Right cardiac atrium (tissue), 5 donors: Measurements from ENCODE around the gene GCDH. TPM values are rescaled to one million over a fixed set of nuclear protein-coding genes. Genes with fewer than 3 reads are reported as not detected.

ENCODE experiments used
- ATAC-seq, 2 donors: fragments of 200-7000 bp; cut with Tn5 transposase; one replicate each; pipeline versions ENCODE4 v1.8.0 to v1.9.1; 2020; ENCODE audit warnings: moderate library complexity in 2 of 2, mild to moderate bottlenecking in 1 of 2
- DNase-seq, 3 donors: peaks; one replicate each; pipeline ENCODE4 v3.0.0-alpha.2; 2020
- H3K27ac ChIP-seq: one replicate; pipeline ENCODE4 v1.5.1; 2013; ENCODE audit warnings: mild to moderate bottlenecking, low read length, control low read depth, moderate library complexity
- H3K27me3 ChIP-seq: one replicate; pipeline ENCODE4 v1.6.1; 2013; ENCODE audit not compliant: control insufficient read depth, insufficient read depth
- H3K4me1 ChIP-seq: one replicate; pipeline ENCODE4 v1.6.1; 2013; ENCODE audit warnings: low read length; ENCODE audit not compliant: control insufficient read depth, insufficient read depth
- H3K4me3 ChIP-seq: one replicate; pipeline ENCODE4 v1.5.1; 2013; ENCODE audit warnings: low read length, control low read depth
- H3K9me3 ChIP-seq: one replicate; pipeline ENCODE4 v1.6.1; 2013; ENCODE audit warnings: low read length; ENCODE audit not compliant: control insufficient read depth
- WGBS: extraction: QIAGEN DNeasy Blood & Tissue Kit; methylation state at CpG from one replicate; pipeline ENCODE4 v1.1.7; 2013; 5-methylcytosine and 5-hydroxymethylcytosine counted together
- intact Hi-C, 4 donors: fragments of 100-400 bp; cut with DNase I; formaldehyde crosslinking; loops; one replicate each; pipeline versions ENCODE4 v1.11.0 to v1.14.0; 2022 to 2023
- polyA plus RNA-seq: library from polyadenylated mRNA; stranded (reverse); fragments of 200-250 nt; gene quantifications from one replicate; pipeline ENCODE4 v1.2.3, GENCODE V29; 2013
- total RNA-seq, 4 donors: library from RNA; stranded (reverse); fragmentation: NEBNext Ultra II Directional; extraction: Animal tissue kit (Norgen Biotek cat#: 25700); gene quantifications; one replicate each; pipeline ENCODE4 v1.2.1, GENCODE V29; 2021
- donor health status: healthy with polysubstance abuse.
- donor health status: DM: no; HTN: yes; CAD: no.
- donor health status: DM: no; HTN: no; CAD: no.
- donor health status: DM: no; HTN: yes; CAD: no; lungs with severe emphysema.
- donor health status: DM: yes; HTN: yes; CAD: no.

The GCDH gene
- total and polyA plus RNA-seq, 5 donors: 22.7 to 38.2 (median 26.1) TPM

GRCh38 chr19:12864143-12864542 is 26.8 kb upstream of the GCDH start:
- H3K4me1 ChIP-seq: no peaks in the 10 kb centered on the region
- intact Hi-C loops: no loop called here
- H3K27ac ChIP-seq: no peak overlapping the region
- WGBS: 90% methylated on average over 4 of the region's 4 CpGs
- H3K4me3 ChIP-seq: no peak overlapping the region
- ATAC-seq (no peak), DNase-seq (no peak)
- no peaks in the 10 kb centered on the region for H3K9me3 ChIP-seq
- H3K27me3 ChIP-seq: no peaks in the 10 kb centered on the region

DNA sequence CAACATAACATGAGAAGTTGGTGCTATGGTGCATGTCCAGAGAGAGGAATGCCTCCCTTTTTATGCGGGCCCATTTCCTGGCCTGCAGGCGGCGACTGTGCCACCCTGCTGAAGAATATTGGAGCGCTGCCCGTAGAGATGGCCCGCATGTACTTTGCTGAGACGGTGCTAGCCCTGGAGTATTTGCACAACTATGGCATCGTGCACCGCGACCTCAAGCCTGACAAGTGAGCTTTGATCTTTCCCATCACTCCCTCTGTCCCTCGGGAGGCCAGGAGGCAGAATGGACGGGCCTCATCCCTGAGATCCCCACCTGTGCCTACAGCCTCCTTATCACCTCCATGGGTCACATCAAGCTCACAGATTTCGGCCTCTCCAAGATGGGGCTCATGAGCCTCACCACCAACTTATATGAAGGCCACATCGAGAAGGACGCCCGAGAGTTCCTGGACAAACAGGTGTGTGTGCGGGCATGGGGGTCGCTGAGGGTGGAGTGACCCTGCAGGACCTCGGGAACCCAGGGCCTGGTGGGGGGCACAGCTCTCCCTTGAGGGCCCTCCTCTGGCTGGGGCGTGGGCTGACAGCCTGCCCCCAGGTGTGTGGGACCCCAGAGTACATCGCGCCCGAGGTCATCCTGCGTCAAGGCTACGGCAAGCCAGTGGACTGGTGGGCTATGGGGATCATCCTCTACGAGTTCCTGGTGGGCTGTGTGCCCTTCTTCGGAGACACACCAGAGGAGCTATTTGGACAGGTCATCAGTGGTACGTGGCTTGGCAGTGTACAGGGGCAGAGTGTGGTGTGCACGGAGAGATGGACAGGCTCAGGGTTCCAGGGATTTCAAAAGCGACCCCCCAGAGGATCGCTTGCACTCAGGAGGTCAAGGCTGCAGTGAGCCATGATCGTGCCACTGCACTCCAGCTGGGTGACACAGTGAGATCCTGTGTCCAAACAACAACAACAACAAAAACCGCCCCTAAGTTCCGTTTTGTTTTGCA is 25.9 kb upstream of the GCDH start:
- 86% methylated on average over 34 of the region's 34 CpGs for WGBS
- ATAC-seq: no peak
- Histone ChIP-seq H3K4me1 (no peaks in the 10 kb centered on the region), H3K27me3 (no peaks in the 10 kb centered on the region), H3K27ac (no peak overlapping the region), H3K9me3 (no peaks in the 10 kb centered on the region), H3K4me3 (no peak overlapping the region)
- intact Hi-C loops: no loop called here
- no peak for DNase-seq

GRCh38 chr19:12865746-12866415 is 25.1 kb upstream of the GCDH start:
- no peak for DNase-seq
- WGBS: 84% methylated on average over 19 of the region's 19 CpGs
- Histone ChIP-seq H3K27ac (no peak overlapping the region), H3K4me1 (no peaks in the 10 kb centered on the region), H3K4me3 (no peak overlapping the region), H3K9me3 (no peaks in the 10 kb centered on the region), H3K27me3 (no peaks in the 10 kb centered on the region)
- no peak for ATAC-seq
- intact Hi-C loops: no loop called here

DNA sequence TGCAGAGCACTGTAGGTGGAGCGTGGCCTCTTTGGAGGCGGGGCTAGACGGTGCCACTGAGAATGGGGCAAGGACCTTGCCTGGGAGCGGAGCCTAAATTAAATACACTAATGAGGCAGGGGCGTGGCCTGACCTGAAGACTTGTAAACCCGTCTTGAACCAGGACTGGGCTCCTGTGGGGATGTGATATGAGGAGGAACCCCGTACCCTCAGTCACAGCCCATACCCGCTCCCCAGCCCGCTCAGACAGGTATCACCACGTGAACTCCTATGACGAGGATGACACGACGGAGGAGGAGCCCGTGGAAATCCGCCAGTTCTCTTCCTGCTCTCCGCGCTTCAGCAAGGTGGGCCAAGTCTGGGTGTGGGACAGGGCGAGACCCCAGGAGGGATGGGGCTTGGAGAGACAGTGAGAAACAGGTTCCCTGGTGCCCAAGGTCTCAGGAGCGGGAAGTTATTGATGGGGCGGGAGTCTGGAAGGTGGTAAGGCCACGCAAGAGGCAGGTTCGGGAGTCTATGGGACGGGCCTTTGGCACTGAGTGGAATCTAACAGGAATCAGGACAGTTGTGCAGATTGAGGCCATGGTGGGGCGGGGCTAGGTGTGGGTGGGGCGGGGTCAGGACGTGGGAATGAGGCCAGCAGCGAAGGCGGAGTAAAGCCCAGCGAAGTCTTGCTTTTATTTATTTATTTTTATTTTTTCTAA is 24.4 kb upstream of the GCDH start:
- Histone ChIP-seq H3K27ac (no peak overlapping the region), H3K27me3 (no peaks in the 10 kb centered on the region), H3K4me3 (no peak overlapping the region), H3K4me1 (no peaks in the 10 kb centered on the region), H3K9me3 (no peaks in the 10 kb centered on the region)
- ATAC-seq (no peak), DNase-seq (no peak)
- intact Hi-C loops: no loop called here
- 87% methylated on average over 29 of the region's 29 CpGs for WGBS

DNA sequence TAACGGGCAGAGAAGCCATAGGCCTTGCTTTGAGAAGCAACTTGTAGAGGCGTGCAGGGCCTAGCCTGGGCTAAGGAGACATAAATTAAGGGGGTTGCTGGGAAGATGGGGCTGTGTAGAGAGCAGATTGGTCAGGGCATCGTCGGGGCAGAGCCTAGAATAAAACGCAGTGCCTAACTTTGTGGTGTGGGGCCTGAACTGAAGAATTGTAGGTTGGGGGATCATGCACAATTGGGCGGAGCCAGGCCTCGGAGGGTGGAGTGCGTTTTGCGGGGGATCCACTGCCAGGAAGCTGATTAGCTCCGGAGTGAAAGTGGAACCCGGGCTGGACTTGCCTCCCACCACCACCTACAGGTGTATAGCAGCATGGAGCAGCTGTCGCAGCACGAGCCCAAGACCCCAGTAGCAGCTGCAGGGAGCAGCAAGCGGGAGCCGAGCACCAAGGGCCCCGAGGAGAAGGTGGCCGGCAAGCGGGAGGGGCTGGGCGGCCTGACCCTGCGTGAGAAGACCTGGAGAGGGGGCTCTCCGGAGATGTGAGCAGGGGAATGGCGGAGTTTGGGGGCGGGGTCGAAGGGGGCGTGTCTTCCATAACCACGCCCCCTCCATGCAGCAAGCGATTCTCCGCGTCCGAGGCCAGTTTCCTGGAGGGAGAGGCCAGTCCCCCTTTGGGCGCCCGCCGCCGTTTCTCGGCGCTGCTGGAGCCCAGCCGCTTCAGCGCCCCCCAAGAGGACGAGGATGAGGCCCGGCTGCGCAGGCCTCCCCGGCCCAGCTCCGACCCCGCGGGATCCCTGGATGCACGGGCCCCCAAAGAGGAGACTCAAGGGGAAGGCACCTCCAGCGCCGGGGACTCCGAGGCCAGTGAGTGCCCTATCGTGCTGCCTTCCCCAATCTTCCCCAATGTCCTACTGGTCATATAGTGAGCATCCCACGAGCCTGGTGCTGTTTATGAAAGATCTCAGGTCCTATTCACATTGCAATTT is 23.6 kb upstream of the GCDH start:
- Histone ChIP-seq H3K9me3 (no peaks in the 10 kb centered on the region), H3K4me1 (no peaks in the 10 kb centered on the region), H3K27me3 (no peaks in the 10 kb centered on the region), H3K4me3 (peak overlapping the region; percentile 30), H3K27ac (no peak overlapping the region)
- ATAC-seq (peak; percentile 75 to 77), DNase-seq (peak; percentile 63 to 87 (median 85))
- WGBS: 9% methylated on average over 51 of the region's 51 CpGs
- intact Hi-C loops: no loop called here

DNA sequence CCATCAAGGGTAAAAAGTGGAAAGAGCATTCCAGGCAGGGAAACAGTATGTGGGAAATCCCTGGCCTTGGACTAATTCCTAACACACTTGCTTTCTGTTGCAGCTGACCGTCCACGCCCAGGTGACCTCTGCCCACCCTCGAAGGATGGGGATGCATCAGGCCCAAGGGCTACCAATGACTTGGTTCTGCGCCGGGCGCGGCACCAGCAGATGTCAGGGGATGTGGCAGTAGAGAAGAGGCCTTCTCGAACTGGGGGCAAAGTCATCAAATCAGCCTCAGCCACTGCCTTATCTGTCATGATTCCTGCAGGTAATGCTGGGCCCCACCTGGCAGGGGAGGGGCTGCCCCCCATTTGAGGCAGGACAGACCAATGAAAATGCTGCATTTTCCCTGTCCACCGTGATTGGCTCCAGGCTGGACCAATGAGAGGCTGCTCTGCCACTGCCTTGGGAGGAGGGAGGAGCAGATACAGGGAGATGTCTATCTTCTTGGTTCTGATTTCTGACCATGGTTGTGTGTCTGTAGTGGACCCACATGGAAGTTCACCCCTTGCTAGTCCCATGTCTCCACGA is 22.3 kb upstream of the GCDH start:
- Histone ChIP-seq H3K9me3 (no peaks in the 10 kb centered on the region), H3K27ac (no peak overlapping the region), H3K4me1 (no peaks in the 10 kb centered on the region), H3K4me3 (no peak overlapping the region), H3K27me3 (no peaks in the 10 kb centered on the region)
- WGBS: 96% methylated on average over 10 of the region's 10 CpGs
- intact Hi-C loops: no loop called here
- ATAC-seq: no peak
- DNase-seq: no peak

GRCh38 chr19:12871681-12872080 is 19.3 kb upstream of the GCDH start:
- Histone ChIP-seq H3K4me1 (no peaks in the 10 kb centered on the region), H3K27ac (no peak overlapping the region), H3K9me3 (no peaks in the 10 kb centered on the region), H3K4me3 (no peak overlapping the region), H3K27me3 (no peaks in the 10 kb centered on the region)
- 67% methylated on average over 3 of the region's 3 CpGs for WGBS
- intact Hi-C loops: no loop called here
- DNase-seq (no peak), ATAC-seq (no peak)

- H3K9me3 ChIP-seq: no peaks in the 10 kb centered on the region
- no peaks in the 10 kb centered on the region for H3K4me1 ChIP-seq
- H3K4me3 ChIP-seq: no peak overlapping the region
- H3K27ac ChIP-seq: no peak overlapping the region
- no peaks in the 10 kb centered on the region for H3K27me3 ChIP-seq
- ATAC-seq (no peak), DNase-seq (no peak)
- intact Hi-C loops: no loop called here
- 84% methylated on average over 5 of the region's 5 CpGs for WGBS
Measured at GRCh38 chr19:12872255-12872654, 18.7 kb upstream of the GCDH start.

- intact Hi-C loops: no loop called here
- DNase-seq: peak; percentile 62 to 82 (median 79)
- 42% methylated on average over 70 of the region's 70 CpGs for WGBS
Measured at GRCh38 chr19:12872941-12873890, 17.7 kb upstream of the GCDH start.

More at GRCh38 chr19:12872941-12873890, 17.7 kb upstream of the GCDH start:
- Histone ChIP-seq H3K27me3 (no peaks in the 10 kb centered on the region), H3K27ac (no peak overlapping the region), H3K4me1 (no peaks in the 10 kb centered on the region), H3K9me3 (no peaks in the 10 kb centered on the region), H3K4me3 (no peak overlapping the region)
- peak; percentile 68 to 82 for ATAC-seq
